RWPE1 (cell line): Measurements from ENCODE around the gene CRYL1.

Source experiments
- CTCF ChIA-PET: fragments of 350-600 bp; sonication (Branson Sonifier 250); formaldehyde crosslinking; extraction: SDS; loops from one replicate; lab custom pipeline; 2021; lab: Yijun Ruan, JAX
- POLR2A ChIA-PET: fragments of 400-600 bp; formaldehyde crosslinking; extraction: SDS; loops from one replicate; lab custom pipeline; 2020; ENCODE audit warnings: antibody characterized with exemption; ENCODE audit not compliant: low non-redundant PET; lab: Yijun Ruan, JAX
- DNase-seq: peaks from one replicate; pipeline ENCODE4 v3.0.0; 2012; ENCODE audit warnings: low spot score
- H3K27ac ChIP-seq: fragments of 450-650 bp; 2 replicates; pipeline ENCODE4 v1.5.1; 2017
- CTCF ChIP-seq: fragments of 450-650 bp; conservative IDR thresholded peaks from 2 replicates; pipeline ENCODE4 v1.5.1; 2017; ENCODE audit warnings: low read depth, mild to moderate bottlenecking

CRYL1 gene

GRCh38 chr13:20390526-20391175 lies 135.0 kb downstream of the CRYL1 start:
- no peak for TF ChIP-seq CTCF
- H3K27ac ChIP-seq: peak overlapping the region; percentile 38; the same call in 1 of the 2 replicates
- POLR2A ChIA-PET: no interaction called here
- CTCF ChIA-PET: no interaction called here
- DNase-seq: no peak

- H3K27ac ChIP-seq: peak overlapping the region; percentile 94; the same call in 1 of the 2 replicates
- ChIA-PET CTCF (no interaction called here), POLR2A (no interaction called here)
- no peak for TF ChIP-seq CTCF
- DNase-seq: no peak
These were observed 135.7 kb downstream of the CRYL1 start for GRCh38 chr13:20389696-20390525.

- CTCF ChIA-PET: interaction anchor here (0.7 kb wide), 1 partner anchor 32 kb away, joined by 3 read pairs; no protein-coding TSS in a partner anchor
- no peak for DNase-seq
- no peak for TF ChIP-seq CTCF
- peak overlapping the region; percentile 94 for H3K27ac ChIP-seq
- POLR2A ChIA-PET: no interaction called here
These were observed 137.5 kb downstream of the CRYL1 start for GRCh38 chr13:20388184-20388583.

- CTCF ChIA-PET: interaction anchor here (0.7 kb wide), 1 partner anchor 31 kb away, joined by 3 read pairs; no protein-coding TSS in a partner anchor
- H3K27ac ChIP-seq: peak overlapping the region; percentile 94
- TF ChIP-seq CTCF: no peak
- peak; percentile 64 for DNase-seq
- POLR2A ChIA-PET: no interaction called here
These were observed 138.2 kb downstream of the CRYL1 start for GRCh38 chr13:20387441-20387971.

GRCh38 chr13:20387006-20387405 lies 138.7 kb downstream of the CRYL1 start:
- ChIA-PET CTCF (no interaction called here), POLR2A (no interaction called here)
- no peak for TF ChIP-seq CTCF
- DNase-seq: no peak
- H3K27ac ChIP-seq: peak overlapping the region; percentile 94

GRCh38 chr13:20383058-20383457 lies 142.6 kb downstream of the CRYL1 start:
- no peak overlapping the region for H3K27ac ChIP-seq
- POLR2A ChIA-PET: interaction anchor here (0.6 kb wide), 1 partner anchor 190 kb away, joined by 3 read pairs; no protein-coding TSS in a partner anchor
- no peak for TF ChIP-seq CTCF
- DNase-seq: no peak
- CTCF ChIA-PET: no interaction called here
